Esophagus squamous epithelium (tissue), 4 donors: ENCODE results near the gene RBFOX1.

Experiments
- POLR2A ChIP-seq, 4 donors: fragments of 450-650 bp; IDR thresholded peaks; one replicate each; pipeline ENCODE4 v1.6.1; 2017; ENCODE audit warnings: antibody characterized with exemption in 4 of 4, mild to moderate bottlenecking in 4 of 4, moderate library complexity in 3 of 4
- TF ChIP-seq, protein P1 (sequence below), 6 experiments: fragments of 450-650 bp in 4 of 6; fragments of 200-600 bp in 2 of 6; sonication (generic) in 2 of 6; IDR thresholded peaks; one replicate each; pipeline ENCODE4 v1.5.1; 2016 to 2019; ENCODE audit warnings: antibody characterized with exemption in 6 of 6, mild to moderate bottlenecking in 4 of 6, moderate library complexity in 4 of 6

DNA sequence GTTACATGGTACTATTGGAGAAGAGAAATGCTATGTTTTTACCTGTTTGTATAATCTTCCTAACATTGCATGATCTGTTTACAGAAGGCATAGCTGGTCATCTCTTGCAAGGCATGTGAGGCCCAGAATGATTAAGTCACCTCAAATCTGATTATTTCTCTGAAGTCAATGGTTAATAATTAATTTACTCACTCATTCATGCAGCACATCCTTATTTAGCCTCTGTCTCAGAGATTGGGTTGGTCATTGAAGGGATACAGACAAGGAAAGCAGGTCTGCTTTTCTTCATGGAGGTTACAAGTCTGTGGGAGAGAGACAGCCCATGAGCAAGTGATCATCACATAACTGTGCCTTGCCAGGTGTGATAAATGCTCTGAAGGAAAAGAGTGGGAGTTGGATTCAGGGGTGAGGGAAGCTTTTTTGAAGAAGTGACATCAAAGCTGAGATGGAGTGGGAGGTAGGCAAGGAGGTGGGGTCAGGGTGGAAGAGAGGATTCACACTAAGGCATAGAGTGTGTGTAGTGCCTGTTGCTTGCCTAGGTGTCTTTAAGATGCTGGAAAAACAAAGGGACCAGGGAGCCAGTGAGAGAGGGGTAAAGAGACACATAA, 16.3 kb upstream of the RBFOX1 start:
- no peak for TF ChIP-seq POLR2A (IDR thresholded peaks at IDR 0.05)
- TF ChIP-seq, protein P1, sequence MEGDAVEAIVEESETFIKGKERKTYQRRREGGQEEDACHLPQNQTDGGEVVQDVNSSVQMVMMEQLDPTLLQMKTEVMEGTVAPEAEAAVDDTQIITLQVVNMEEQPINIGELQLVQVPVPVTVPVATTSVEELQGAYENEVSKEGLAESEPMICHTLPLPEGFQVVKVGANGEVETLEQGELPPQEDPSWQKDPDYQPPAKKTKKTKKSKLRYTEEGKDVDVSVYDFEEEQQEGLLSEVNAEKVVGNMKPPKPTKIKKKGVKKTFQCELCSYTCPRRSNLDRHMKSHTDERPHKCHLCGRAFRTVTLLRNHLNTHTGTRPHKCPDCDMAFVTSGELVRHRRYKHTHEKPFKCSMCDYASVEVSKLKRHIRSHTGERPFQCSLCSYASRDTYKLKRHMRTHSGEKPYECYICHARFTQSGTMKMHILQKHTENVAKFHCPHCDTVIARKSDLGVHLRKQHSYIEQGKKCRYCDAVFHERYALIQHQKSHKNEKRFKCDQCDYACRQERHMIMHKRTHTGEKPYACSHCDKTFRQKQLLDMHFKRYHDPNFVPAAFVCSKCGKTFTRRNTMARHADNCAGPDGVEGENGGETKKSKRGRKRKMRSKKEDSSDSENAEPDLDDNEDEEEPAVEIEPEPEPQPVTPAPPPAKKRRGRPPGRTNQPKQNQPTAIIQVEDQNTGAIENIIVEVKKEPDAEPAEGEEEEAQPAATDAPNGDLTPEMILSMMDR (IDR thresholded peaks at IDR 0.05), result no peak
